Activated naive CD8-positive, alpha-beta T cell treated with anti-CD3 and anti-CD28 coated beads for 36 hours (primary cell): ENCODE measurements around the gene HAPLN2. TPM values are rescaled to one million over a fixed set of nuclear protein-coding genes. Genes with fewer than 3 reads are reported as not detected.

Experiments used
- DNase-seq: peaks from one replicate; pipeline ENCODE4 v3.0.0; 2021
- H3K27ac Mint-ChIP-seq: one replicate; pipeline ENCODE4 v1.8.0; 2022; ENCODE audit warnings: mild to moderate bottlenecking, moderate library complexity, mixed read lengths
- H3K27me3 Mint-ChIP-seq: one replicate; pipeline ENCODE4 v1.8.0; 2022; ENCODE audit warnings: mild to moderate bottlenecking, mixed read lengths
- H3K36me3 Mint-ChIP-seq: one replicate; pipeline ENCODE4 v1.8.0; 2021; ENCODE audit warnings: mild to moderate bottlenecking, mixed read lengths
- H3K4me1 Mint-ChIP-seq: one replicate; pipeline ENCODE4 v1.8.0; 2021; ENCODE audit warnings: mixed read lengths
- H3K4me3 Mint-ChIP-seq: one replicate; pipeline ENCODE4 v1.8.0; 2022; ENCODE audit warnings: mild to moderate bottlenecking, moderate library complexity, mixed read lengths
- H3K9me3 Mint-ChIP-seq: one replicate; pipeline ENCODE4 v1.8.0; 2022; ENCODE audit warnings: mixed read lengths
- total RNA-seq, 2 experiments: library from RNA; stranded (reverse); gene quantifications; one replicate each; pipeline ENCODE4 v1.2.3, GENCODE V29; 2021

Gene HAPLN2
- total RNA-seq, 2 experiments from 2014 or later, result not detected

- peaks cover 24% of the 10 kb centered on the region for H3K4me1 Mint-ChIP-seq
- peaks cover 93% of the 10 kb centered on the region for H3K27me3 Mint-ChIP-seq
- no peak overlapping the region for H3K27ac Mint-ChIP-seq
- peak overlapping the region; percentile 22 for H3K4me3 Mint-ChIP-seq
- H3K9me3 Mint-ChIP-seq, result no peaks in the 10 kb centered on the region
- H3K36me3 Mint-ChIP-seq, result no peaks in the 10 kb centered on the region
- DNase-seq, result no peak
These were observed 23.2 kb downstream of the HAPLN2 start for GRCh38 chr1:156642265-156643048.

- peaks cover 94% of the 10 kb centered on the region for H3K27me3 Mint-ChIP-seq
- H3K4me1 Mint-ChIP-seq, result peaks cover 24% of the 10 kb centered on the region
- H3K9me3 Mint-ChIP-seq, result no peaks in the 10 kb centered on the region
- H3K27ac Mint-ChIP-seq, result no peak overlapping the region
- DNase-seq, result no peak
- no peaks in the 10 kb centered on the region for H3K36me3 Mint-ChIP-seq
- no peak overlapping the region for H3K4me3 Mint-ChIP-seq
These were observed 24.0 kb downstream of the HAPLN2 start for GRCh38 chr1:156643049-156643777.

- Mint-ChIP-seq H3K4me1 (peaks cover 24% of the 10 kb centered on the region), H3K27me3 (peaks cover 94% of the 10 kb centered on the region), H3K9me3 (no peaks in the 10 kb centered on the region), H3K36me3 (no peaks in the 10 kb centered on the region), H3K4me3 (no peak overlapping the region), H3K27ac (no peak overlapping the region)
- DNase-seq, result peak; percentile 33
These were observed 24.5 kb downstream of the HAPLN2 start for GRCh38 chr1:156643778-156644092.

DNA sequence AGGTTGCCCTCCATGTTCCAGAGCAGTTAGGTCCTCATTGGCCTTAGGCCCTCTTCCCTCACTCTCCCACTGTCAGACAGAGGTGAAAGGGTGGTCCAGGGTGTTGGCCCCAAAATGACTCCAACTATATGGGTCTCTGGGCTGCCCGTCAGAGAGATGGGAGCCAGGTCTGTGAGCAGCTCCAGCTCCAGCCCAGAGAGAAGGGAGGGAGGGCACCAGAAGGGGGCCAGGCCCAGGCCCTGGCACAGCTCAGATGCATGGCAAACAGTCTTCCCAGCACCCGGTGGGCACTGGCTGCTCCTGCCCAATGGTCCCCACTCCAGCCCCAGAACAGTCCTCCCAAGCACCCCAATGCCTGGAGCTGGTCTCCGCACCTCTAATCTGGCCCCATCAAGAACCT lies 24.9 kb downstream of the HAPLN2 start:
- Mint-ChIP-seq H3K4me1 (peaks cover 24% of the 10 kb centered on the region), H3K36me3 (no peaks in the 10 kb centered on the region), H3K27me3 (peaks cover 94% of the 10 kb centered on the region), H3K4me3 (no peak overlapping the region), H3K27ac (no peak overlapping the region), H3K9me3 (no peaks in the 10 kb centered on the region)
- DNase-seq, result no peak

- no peak overlapping the region for H3K27ac Mint-ChIP-seq
These were observed 25.4 kb downstream of the HAPLN2 start for GRCh38 chr1:156644640-156645039.

GRCh38 chr1:156645056-156645455 lies 25.8 kb downstream of the HAPLN2 start:
- Mint-ChIP-seq H3K4me3 (no peak overlapping the region), H3K36me3 (no peaks in the 10 kb centered on the region), H3K4me1 (peaks cover 24% of the 10 kb centered on the region), H3K27ac (no peak overlapping the region), H3K27me3 (peaks cover 87% of the 10 kb centered on the region), H3K9me3 (no peaks in the 10 kb centered on the region)
- DNase-seq, result no peak

More at GRCh38 chr1:156644640-156645039, 25.4 kb downstream of the HAPLN2 start:
- DNase-seq, result no peak
- H3K4me3 Mint-ChIP-seq, result no peak overlapping the region
- H3K36me3 Mint-ChIP-seq, result no peaks in the 10 kb centered on the region
- H3K9me3 Mint-ChIP-seq, result no peaks in the 10 kb centered on the region
- peaks cover 24% of the 10 kb centered on the region for H3K4me1 Mint-ChIP-seq
- peaks cover 90% of the 10 kb centered on the region for H3K27me3 Mint-ChIP-seq

DNA sequence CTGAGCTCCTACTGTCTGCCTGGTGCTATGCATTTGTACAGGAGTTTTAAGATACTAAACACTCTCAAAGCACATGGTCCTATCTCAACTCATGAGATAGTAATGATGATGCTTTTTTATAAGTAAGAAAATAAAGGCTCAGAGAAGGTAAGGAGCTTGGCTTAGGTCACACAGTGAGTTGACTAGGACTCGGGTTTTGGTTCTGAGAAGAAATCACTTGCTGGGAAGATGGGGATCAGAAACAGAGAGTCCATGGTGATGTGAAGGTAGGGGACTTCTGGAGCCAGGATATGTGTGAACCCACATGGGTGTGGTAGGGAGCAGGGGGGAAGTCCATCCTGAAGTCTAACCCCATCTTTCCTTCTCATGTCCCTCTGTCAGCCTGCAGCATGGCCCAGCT lies 26.5 kb downstream of the HAPLN2 start:
- Mint-ChIP-seq H3K9me3 (no peaks in the 10 kb centered on the region), H3K27me3 (peaks cover 87% of the 10 kb centered on the region), H3K4me1 (peaks cover 24% of the 10 kb centered on the region), H3K27ac (no peak overlapping the region), H3K4me3 (no peak overlapping the region), H3K36me3 (no peaks in the 10 kb centered on the region)
- DNase-seq, result no peak

GRCh38 chr1:156646738-156647211 lies 27.6 kb downstream of the HAPLN2 start:
- Mint-ChIP-seq H3K9me3 (no peaks in the 10 kb centered on the region), H3K4me3 (no peak overlapping the region), H3K4me1 (peaks cover 13% of the 10 kb centered on the region), H3K27me3 (peaks cover 87% of the 10 kb centered on the region), H3K27ac (no peak overlapping the region), H3K36me3 (no peaks in the 10 kb centered on the region)
- no peak for DNase-seq

GRCh38 chr1:156647351-156647750 lies 28.1 kb downstream of the HAPLN2 start:
- peaks cover 12% of the 10 kb centered on the region for H3K4me1 Mint-ChIP-seq
- no peak for DNase-seq
- no peak overlapping the region for H3K4me3 Mint-ChIP-seq
- no peaks in the 10 kb centered on the region for H3K9me3 Mint-ChIP-seq
- peaks cover 90% of the 10 kb centered on the region for H3K27me3 Mint-ChIP-seq
- no peaks in the 10 kb centered on the region for H3K36me3 Mint-ChIP-seq
- H3K27ac Mint-ChIP-seq, result no peak overlapping the region

GRCh38 chr1:156648496-156648895 lies 29.3 kb downstream of the HAPLN2 start:
- Mint-ChIP-seq H3K4me3 (no peak overlapping the region), H3K9me3 (no peaks in the 10 kb centered on the region), H3K36me3 (no peaks in the 10 kb centered on the region), H3K27ac (no peak overlapping the region), H3K27me3 (peaks cover 89% of the 10 kb centered on the region), H3K4me1 (peaks cover 5% of the 10 kb centered on the region)
- DNase-seq, result no peak

DNA sequence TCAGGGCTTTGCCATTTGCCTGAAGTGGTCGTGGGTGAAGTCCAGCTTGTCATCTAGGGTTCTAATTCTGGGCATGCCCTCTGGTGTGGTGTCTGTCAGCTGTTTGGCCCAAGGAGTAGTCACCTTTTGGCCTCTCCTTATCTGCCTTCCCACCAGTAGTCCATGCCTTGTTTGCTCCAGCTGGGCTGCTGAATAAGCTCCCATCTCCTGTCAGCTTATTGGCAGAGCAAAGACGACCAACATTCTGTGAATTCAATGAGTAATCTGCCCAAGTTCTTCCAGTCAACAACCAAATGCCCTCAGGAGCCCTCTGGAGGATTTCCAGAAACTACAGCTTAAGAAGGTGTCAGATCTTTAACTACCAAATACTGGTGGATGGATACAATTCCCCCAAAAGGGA lies 29.7 kb downstream of the HAPLN2 start:
- Mint-ChIP-seq H3K4me1 (peaks cover under 1% of the 10 kb centered on the region), H3K9me3 (no peaks in the 10 kb centered on the region), H3K27me3 (peaks cover 89% of the 10 kb centered on the region), H3K4me3 (no peak overlapping the region), H3K27ac (no peak overlapping the region), H3K36me3 (no peaks in the 10 kb centered on the region)
- DNase-seq, result no peak

GRCh38 chr1:156652131-156652991 lies 33.1 kb downstream of the HAPLN2 start:
- H3K27me3 Mint-ChIP-seq, result peaks cover 88% of the 10 kb centered on the region
- H3K9me3 Mint-ChIP-seq, result no peaks in the 10 kb centered on the region
- H3K27ac Mint-ChIP-seq, result no peak overlapping the region
- no peaks in the 10 kb centered on the region for H3K36me3 Mint-ChIP-seq
- DNase-seq, result no peak
- peaks cover 7% of the 10 kb centered on the region for H3K4me1 Mint-ChIP-seq
- H3K4me3 Mint-ChIP-seq, result no peak overlapping the region

- peaks cover 12% of the 10 kb centered on the region for H3K4me1 Mint-ChIP-seq
- no peak for DNase-seq
- H3K27ac Mint-ChIP-seq, result no peak overlapping the region
- H3K4me3 Mint-ChIP-seq, result no peak overlapping the region
- no peaks in the 10 kb centered on the region for H3K9me3 Mint-ChIP-seq
- no peaks in the 10 kb centered on the region for H3K36me3 Mint-ChIP-seq
- H3K27me3 Mint-ChIP-seq, result peaks cover 88% of the 10 kb centered on the region
These were observed 33.8 kb downstream of the HAPLN2 start for GRCh38 chr1:156652992-156653355.

DNA sequence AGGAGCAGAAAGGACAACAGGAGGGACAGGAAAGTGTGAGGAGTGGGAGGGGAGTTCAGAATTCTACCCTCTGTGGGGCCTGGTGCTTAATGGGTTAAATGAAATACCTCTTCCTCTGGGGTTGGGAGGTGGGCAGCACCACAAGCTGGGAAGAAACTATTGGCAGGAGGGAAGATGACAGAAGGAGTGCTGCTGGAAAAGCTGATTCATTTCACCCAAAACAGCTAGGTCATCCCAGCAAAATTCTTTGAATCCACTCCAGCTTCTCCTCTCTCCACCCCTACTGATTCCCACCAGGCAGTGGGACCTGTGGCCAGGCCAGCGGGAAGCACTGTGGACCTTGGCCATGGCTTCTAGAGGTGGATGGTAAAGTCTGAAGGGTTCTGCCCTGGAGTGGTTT lies 35.5 kb downstream of the HAPLN2 start:
- no peaks in the 10 kb centered on the region for H3K9me3 Mint-ChIP-seq
- no peak overlapping the region for H3K27ac Mint-ChIP-seq
- DNase-seq, result no peak
- no peaks in the 10 kb centered on the region for H3K36me3 Mint-ChIP-seq
- no peak overlapping the region for H3K4me3 Mint-ChIP-seq
- peaks cover 21% of the 10 kb centered on the region for H3K4me1 Mint-ChIP-seq
- peaks cover 81% of the 10 kb centered on the region for H3K27me3 Mint-ChIP-seq
